AG04449 (cell line): ENCODE results near the gene SLC6A12.

ENCODE experiments used
- CTCF ChIA-PET: fragments of 350-600 bp; formaldehyde crosslinking; extraction: SDS; loops from one replicate; lab custom pipeline; 2021; ENCODE audit warnings: antibody characterized with exemption; lab: Yijun Ruan, JAX
- POLR2A ChIA-PET: fragments of 400-600, 350-600 bp; formaldehyde crosslinking; extraction: SDS; loops from one replicate; lab custom pipeline; 2020; ENCODE audit warnings: antibody characterized with exemption, inconsistent platforms; lab: Yijun Ruan, JAX
- DNase-seq: peaks from one replicate; pipeline ENCODE4 v3.0.0-alpha.2; 2010; ENCODE audit warnings: low read depth, low spot score
- H3K4me3 ChIP-seq: 2 replicates; pipeline ENCODE4 v1.5.1; 2011; ENCODE audit warnings: low read depth, mild to moderate bottlenecking, control low read depth, low read length
- CTCF ChIP-seq: IDR thresholded peaks from one replicate; pipeline ENCODE4 v1.5.1; 2011; ENCODE audit warnings: mild to moderate bottlenecking, moderate library complexity, low read length, control low read depth, inconsistent platforms; ENCODE audit not compliant: insufficient read depth; ENCODE audit errors: missing control alignments

SLC6A12 gene

GRCh38 chr12:256225-256624, 42.3 kb upstream of the SLC6A12 start:
- CTCF ChIA-PET: no interaction called here
- POLR2A ChIA-PET: no interaction called here
- H3K4me3 ChIP-seq: no peak overlapping the region
- no peak for DNase-seq
- TF ChIP-seq CTCF: no peak

- TF ChIP-seq CTCF: no peak
- H3K4me3 ChIP-seq: no peak overlapping the region
- ChIA-PET CTCF (no interaction called here), POLR2A (interaction anchor here (0.6 kb wide), 1 partner anchor 10 kb away, joined by 3 read pairs; no protein-coding TSS in a partner anchor)
- DNase-seq: no peak
These were observed 41.0 kb upstream of the SLC6A12 start for GRCh38 chr12:254912-255311.

- no peak overlapping the region for H3K4me3 ChIP-seq
- CTCF ChIA-PET: no interaction called here
- no peak for DNase-seq
These were observed 40.1 kb upstream of the SLC6A12 start for GRCh38 chr12:254039-254438.

GRCh38 chr12:253116-253831, 39.3 kb upstream of the SLC6A12 start:
- ChIA-PET POLR2A (no interaction called here), CTCF (no interaction called here)
- DNase-seq: no peak
- no peak overlapping the region for H3K4me3 ChIP-seq
- TF ChIP-seq CTCF: no peak

More at GRCh38 chr12:254039-254438, 40.1 kb upstream of the SLC6A12 start:
- POLR2A ChIA-PET: no interaction called here
- TF ChIP-seq CTCF: no peak

- DNase-seq: no peak
- POLR2A ChIA-PET: no interaction called here
These were observed 38.7 kb upstream of the SLC6A12 start for GRCh38 chr12:252636-253035.

GRCh38 chr12:247271-247670, 33.3 kb upstream of the SLC6A12 start:
- ChIA-PET CTCF (no interaction called here), POLR2A (interaction anchor here (0.6 kb wide), 1 partner anchor 15 kb away, joined by 3 read pairs; no protein-coding TSS in a partner anchor)
- H3K4me3 ChIP-seq: no peak overlapping the region
- TF ChIP-seq CTCF: no peak
- no peak for DNase-seq

More at GRCh38 chr12:252636-253035, 38.7 kb upstream of the SLC6A12 start:
- H3K4me3 ChIP-seq: no peak overlapping the region
- CTCF ChIA-PET: no interaction called here
- no peak for TF ChIP-seq CTCF
